IPS-NIHi7 (cell line): ENCODE results near the gene DDX18.

Source experiments
- DNase-seq: peaks from one replicate; pipeline ENCODE4 v3.0.0; 2012; ENCODE audit warnings: mixed read lengths; ENCODE audit errors: extremely low spot score

Gene DDX18

GRCh38 chr2:117834992-117835391, 20.5 kb downstream of the DDX18 start:
- DNase-seq: no peak

- peak; percentile 89 for DNase-seq
Measured at GRCh38 chr2:117835990-117836760, 21.7 kb downstream of the DDX18 start.

- DNase-seq: no peak
Measured at GRCh38 chr2:117845304-117845703, 30.8 kb downstream of the DDX18 start.

DNA sequence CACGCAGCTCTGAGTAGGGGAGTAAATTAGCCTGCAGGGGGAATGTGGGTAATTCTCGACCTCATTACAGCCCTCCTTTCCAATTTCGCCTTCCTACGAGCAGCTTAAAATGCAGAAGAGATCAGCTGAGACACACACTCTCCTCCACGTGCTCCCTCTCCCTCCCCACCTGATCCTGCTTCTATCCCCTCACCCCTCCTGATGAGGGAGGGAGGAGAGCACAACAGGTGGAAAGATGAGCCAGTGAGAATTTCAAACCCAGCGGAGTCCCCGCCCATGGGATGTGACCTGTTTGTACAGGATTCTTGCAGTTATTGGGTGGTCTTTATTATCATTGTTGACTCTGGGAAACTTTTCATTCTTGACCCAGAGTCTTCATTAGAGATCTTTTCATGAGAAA, 35.5 kb downstream of the DDX18 start:
- peak; percentile 66 for DNase-seq

GRCh38 chr2:117850461-117850860, 36.0 kb downstream of the DDX18 start:
- no peak for DNase-seq

GRCh38 chr2:117851969-117852368, 37.5 kb downstream of the DDX18 start:
- no peak for DNase-seq

GRCh38 chr2:117853316-117853715, 38.8 kb downstream of the DDX18 start:
- DNase-seq: no peak

GRCh38 chr2:117853873-117854272, 39.4 kb downstream of the DDX18 start:
- DNase-seq: no peak

GRCh38 chr2:117854610-117855009, 40.1 kb downstream of the DDX18 start:
- no peak for DNase-seq

DNA sequence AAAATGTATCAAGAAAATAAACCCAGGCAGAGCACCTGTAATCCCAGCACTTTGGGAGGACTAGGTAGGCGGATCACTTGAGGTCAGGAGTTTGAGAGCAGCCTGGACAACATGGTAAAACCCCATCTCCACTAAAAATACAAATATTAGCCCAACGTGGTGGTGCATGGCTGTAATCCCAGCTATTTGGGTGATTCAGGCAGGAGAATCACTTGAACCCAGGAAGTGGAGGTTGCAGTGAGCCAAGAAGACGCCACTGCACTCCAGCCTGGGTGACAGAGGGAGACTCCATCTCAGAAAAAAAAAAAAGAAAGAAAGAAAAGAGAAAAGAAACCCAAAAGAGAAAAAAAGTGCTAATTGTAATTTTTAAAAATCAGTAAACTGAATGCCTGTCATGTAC, 41.4 kb downstream of the DDX18 start:
- DNase-seq: no peak

GRCh38 chr2:117856415-117857210, 42.1 kb downstream of the DDX18 start:
- DNase-seq: no peak

- no peak for DNase-seq
Measured at GRCh38 chr2:117858336-117858735, 43.8 kb downstream of the DDX18 start.

GRCh38 chr2:117858892-117859531, 44.5 kb downstream of the DDX18 start:
- peak; percentile 50 for DNase-seq

DNA sequence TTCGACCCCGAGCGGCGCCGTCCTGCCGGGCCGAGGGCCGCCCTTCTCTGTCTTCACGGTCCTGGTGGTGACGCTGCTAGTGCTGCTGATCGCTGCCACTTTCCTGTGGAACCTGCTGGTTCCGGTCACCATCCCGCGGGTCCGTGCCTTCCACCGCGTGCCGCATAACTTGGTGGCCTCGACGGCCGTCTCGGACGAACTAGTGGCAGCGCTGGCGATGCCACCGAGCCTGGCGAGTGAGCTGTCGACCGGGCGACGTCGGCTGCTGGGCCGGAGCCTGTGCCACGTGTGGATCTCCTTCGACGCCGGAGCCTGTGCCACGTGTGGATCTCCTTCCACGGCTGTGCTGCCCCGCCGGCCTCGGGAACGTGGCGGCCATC, 45.0 kb downstream of the DDX18 start:
- no peak for DNase-seq

- DNase-seq: no peak
Measured at GRCh38 chr2:117859924-117860647, 45.6 kb downstream of the DDX18 start.

GRCh38 chr2:117862459-117862858, 48.0 kb downstream of the DDX18 start:
- no peak for DNase-seq

DNA sequence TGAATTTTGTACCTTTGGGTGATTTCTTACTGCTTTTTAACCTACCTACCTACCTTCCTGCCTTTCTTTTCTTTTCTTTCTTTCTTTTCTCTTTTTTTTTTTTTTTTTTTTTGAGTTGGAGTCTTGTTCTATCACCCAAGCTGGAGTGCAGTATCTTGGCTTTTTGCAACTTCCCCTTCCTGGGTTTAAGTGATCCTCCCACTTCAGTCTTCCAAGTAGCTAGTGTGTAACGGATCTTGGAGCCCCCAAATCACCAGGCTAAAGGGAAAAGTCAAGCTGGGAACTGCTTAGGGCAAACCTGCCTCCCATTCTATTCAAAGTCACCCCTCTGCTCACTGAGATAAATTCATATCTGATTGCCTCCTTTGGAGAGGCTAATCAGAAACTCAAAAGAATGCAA, 61.3 kb downstream of the DDX18 start:
- no peak for DNase-seq

- DNase-seq: no peak
Measured at GRCh38 chr2:117879003-117879402, 64.5 kb downstream of the DDX18 start.
